GM12874 (cell line): ENCODE measurements around the gene DENND6A.

ENCODE experiments used
- CTCF ChIP-seq: IDR thresholded peaks from 2 replicates; pipeline ENCODE4 v1.5.1; 2011; ENCODE audit warnings: low read depth, mild to moderate bottlenecking, control low read depth, low read length, moderate library complexity; ENCODE audit not compliant: insufficient read depth

DENND6A gene

GRCh38 chr3:57694146-57694545 is 1.3 kb upstream of the DENND6A start:
- TF ChIP-seq CTCF: no peak

GRCh38 chr3:57691411-57692132 is 1.3 kb downstream of the DENND6A start:
- TF ChIP-seq CTCF: no peak

GRCh38 chr3:57689367-57690053 is 3.4 kb downstream of the DENND6A start:
- no peak for TF ChIP-seq CTCF

- TF ChIP-seq CTCF: no peak
Measured at GRCh38 chr3:57688291-57688690, 4.6 kb downstream of the DENND6A start.

GRCh38 chr3:57683286-57683685 is 9.6 kb downstream of the DENND6A start:
- no peak for TF ChIP-seq CTCF

GRCh38 chr3:57682284-57682683 is 10.6 kb downstream of the DENND6A start:
- no peak for TF ChIP-seq CTCF

- TF ChIP-seq CTCF: no peak
Measured at GRCh38 chr3:57681691-57682090, 11.2 kb downstream of the DENND6A start.
